DND-41 (cell line): ENCODE measurements around the gene PBX3.
"Not testable (repeated sequence)": the region's sequence is repeated elsewhere in the genome, so short reads cannot be mapped to it uniquely, and the experiment has no call there.

ENCODE experiments used
- ATAC-seq: fragments of 200-7000 bp; cut with Tn5 transposase; 3 replicates; pipeline ENCODE4 v1.9.1; 2021; ENCODE audit warnings: low read depth; ENCODE audit not compliant: insufficient read depth
- DNase-seq: peaks from one replicate; pipeline ENCODE4 v3.0.0-alpha.2; 2020
- H2AFZ ChIP-seq: 2 replicates; pipeline ENCODE4 v1.6.0; 2012; ENCODE audit warnings: low read depth, low read length
- H3K27ac ChIP-seq: 2 replicates; pipeline ENCODE4 v1.5.1; 2012; ENCODE audit warnings: low read length, inconsistent platforms
- H3K27me3 ChIP-seq: fragments of 200-600 bp; sonication (generic); 2 replicates; pipeline ENCODE4 v1.6.0; 2012; ENCODE audit warnings: low read length, mild to moderate bottlenecking, inconsistent platforms; ENCODE audit not compliant: insufficient read depth, poor library complexity
- H3K36me3 ChIP-seq: 2 replicates; pipeline ENCODE4 v1.5.1; 2012; ENCODE audit warnings: low read length, inconsistent platforms; ENCODE audit not compliant: insufficient read depth
- H3K4me1 ChIP-seq: 2 replicates; pipeline ENCODE4 v1.5.1; 2012; ENCODE audit warnings: mild to moderate bottlenecking, low read length; ENCODE audit not compliant: insufficient read depth
- H3K4me2 ChIP-seq: 2 replicates; pipeline ENCODE4 v1.6.0; 2012; ENCODE audit warnings: mild to moderate bottlenecking, moderate library complexity, low read length, inconsistent platforms; ENCODE audit not compliant: insufficient read depth
- H3K4me3 ChIP-seq, 2 experiments: fragments of 200-600 bp in 1 of 2; shearing (Covaris generic) in 1 of 2; 2 replicates each; pipeline ENCODE4 v1.5.1; 2012 to 2016; ENCODE audit warnings: inconsistent platforms in 2 of 2, low read length in 2 of 2, mild to moderate bottlenecking in 2 of 2, low read depth in 1 of 2, moderate library complexity in 1 of 2
- H3K79me2 ChIP-seq: 2 replicates; pipeline ENCODE4 v1.6.0; 2012; ENCODE audit warnings: low read length, inconsistent platforms; ENCODE audit not compliant: insufficient read depth
- H3K9ac ChIP-seq: 2 replicates; pipeline ENCODE4 v1.6.0; 2012; ENCODE audit warnings: low read depth, mild to moderate bottlenecking, inconsistent platforms, low read length, moderate library complexity
- H3K9me3 ChIP-seq: 2 replicates; pipeline ENCODE4 v1.5.1; 2012; ENCODE audit warnings: low read length, moderate library complexity, mild to moderate bottlenecking, inconsistent platforms; ENCODE audit not compliant: insufficient read depth, severe bottlenecking
- H4K20me1 ChIP-seq: 2 replicates; pipeline ENCODE4 v1.6.0; 2012; ENCODE audit warnings: low read length; ENCODE audit not compliant: insufficient read depth
- EZH2 ChIP-seq: IDR thresholded peaks from 3 replicates; pipeline ENCODE4 v1.6.1; 2012; ENCODE audit warnings: borderline replicate concordance, low read depth, mild to moderate bottlenecking, moderate library complexity, low read length, inconsistent platforms; ENCODE audit not compliant: severe bottlenecking
- TF ChIP-seq, protein P1 (sequence below): IDR thresholded peaks from 2 replicates; pipeline ENCODE4 v1.5.1; 2012; ENCODE audit warnings: borderline replicate concordance, low read length, moderate library complexity, mild to moderate bottlenecking; ENCODE audit not compliant: poor library complexity, severe bottlenecking; ENCODE audit errors: extremely low read depth

PBX3 gene

DNA sequence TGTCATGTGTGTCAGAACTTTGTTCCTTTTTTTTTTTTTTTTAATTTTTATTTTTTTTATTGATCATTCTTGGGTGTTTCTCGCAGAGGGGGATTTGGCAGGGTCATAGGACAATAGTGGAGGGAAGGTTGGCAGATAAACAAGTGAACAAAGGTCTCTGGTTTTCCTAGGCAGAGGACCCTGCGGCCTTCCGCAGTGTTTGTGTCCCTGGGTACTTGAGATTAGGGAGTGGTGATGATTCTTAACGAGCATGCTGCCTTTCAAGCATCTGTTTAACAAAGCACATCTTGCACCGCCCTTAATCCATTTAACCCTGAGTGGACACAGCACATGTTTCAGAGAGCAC is 32.0 kb downstream of the PBX3 start:
- H3K4me2 ChIP-seq, H3K27me3 ChIP-seq, H4K20me1 ChIP-seq, H3K9ac ChIP-seq, DNase-seq, ATAC-seq, H2AFZ ChIP-seq, H3K4me1 ChIP-seq, H3K4me3 ChIP-seq, H3K36me3 ChIP-seq, H3K9me3 ChIP-seq, H3K79me2 ChIP-seq, H3K27ac ChIP-seq: not testable (repeated sequence)

- Histone ChIP-seq H3K36me3 (peaks cover 8% of the 10 kb centered on the region; the same call in 1 of the 2 replicates), H4K20me1 (no peaks in the 10 kb centered on the region), H3K4me1 (no peaks in the 10 kb centered on the region), H3K9ac (no peak overlapping the region), H3K27ac (no peak overlapping the region), H3K4me2 (no peak overlapping the region), H3K27me3 (no peaks in the 10 kb centered on the region), H3K79me2 (peaks cover 10% of the 10 kb centered on the region), H2AFZ (no peak overlapping the region), H3K4me3 (no peak overlapping the region), H3K9me3 (no peaks in the 10 kb centered on the region)
- DNase-seq, result no peak
- no peak for ATAC-seq
- TF ChIP-seq, protein P1, sequence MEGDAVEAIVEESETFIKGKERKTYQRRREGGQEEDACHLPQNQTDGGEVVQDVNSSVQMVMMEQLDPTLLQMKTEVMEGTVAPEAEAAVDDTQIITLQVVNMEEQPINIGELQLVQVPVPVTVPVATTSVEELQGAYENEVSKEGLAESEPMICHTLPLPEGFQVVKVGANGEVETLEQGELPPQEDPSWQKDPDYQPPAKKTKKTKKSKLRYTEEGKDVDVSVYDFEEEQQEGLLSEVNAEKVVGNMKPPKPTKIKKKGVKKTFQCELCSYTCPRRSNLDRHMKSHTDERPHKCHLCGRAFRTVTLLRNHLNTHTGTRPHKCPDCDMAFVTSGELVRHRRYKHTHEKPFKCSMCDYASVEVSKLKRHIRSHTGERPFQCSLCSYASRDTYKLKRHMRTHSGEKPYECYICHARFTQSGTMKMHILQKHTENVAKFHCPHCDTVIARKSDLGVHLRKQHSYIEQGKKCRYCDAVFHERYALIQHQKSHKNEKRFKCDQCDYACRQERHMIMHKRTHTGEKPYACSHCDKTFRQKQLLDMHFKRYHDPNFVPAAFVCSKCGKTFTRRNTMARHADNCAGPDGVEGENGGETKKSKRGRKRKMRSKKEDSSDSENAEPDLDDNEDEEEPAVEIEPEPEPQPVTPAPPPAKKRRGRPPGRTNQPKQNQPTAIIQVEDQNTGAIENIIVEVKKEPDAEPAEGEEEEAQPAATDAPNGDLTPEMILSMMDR, result no peak
- no peak for TF ChIP-seq EZH2
These were observed 35.5 kb downstream of the PBX3 start for GRCh38 chr9:125782718-125783117.

GRCh38 chr9:125784286-125785049 is 37.3 kb downstream of the PBX3 start:
- H2AFZ ChIP-seq, result no peak overlapping the region
- H3K4me2 ChIP-seq, result no peak overlapping the region
- H3K9me3 ChIP-seq, result no peaks in the 10 kb centered on the region
- H3K4me3 ChIP-seq, result no peak overlapping the region
- TF ChIP-seq, protein P1, result no peak
- no peak for TF ChIP-seq EZH2
- DNase-seq (no peak), ATAC-seq (no peak)
- no peak overlapping the region for H3K27ac ChIP-seq
- peaks cover 11% of the 10 kb centered on the region for H3K79me2 ChIP-seq
- no peak overlapping the region for H3K9ac ChIP-seq
- H3K36me3 ChIP-seq, result peaks cover 13% of the 10 kb centered on the region
- H3K27me3 ChIP-seq, result no peaks in the 10 kb centered on the region
- H4K20me1 ChIP-seq, result peaks cover 2% of the 10 kb centered on the region; the same call in 1 of the 2 replicates
- H3K4me1 ChIP-seq, result no peaks in the 10 kb centered on the region

- H3K27me3 ChIP-seq, result no peaks in the 10 kb centered on the region
- H3K4me1 ChIP-seq, result no peaks in the 10 kb centered on the region
- H3K9ac ChIP-seq, result no peak overlapping the region
- TF ChIP-seq, protein P1, result no peak
- DNase-seq (no peak), ATAC-seq (no peak)
- H3K27ac ChIP-seq, result no peak overlapping the region
- peaks cover 2% of the 10 kb centered on the region; the same call in 1 of the 2 replicates for H4K20me1 ChIP-seq
- H3K4me2 ChIP-seq, result no peak overlapping the region
- no peaks in the 10 kb centered on the region for H3K9me3 ChIP-seq
- peaks cover 11% of the 10 kb centered on the region for H3K79me2 ChIP-seq
- H2AFZ ChIP-seq, result no peak overlapping the region
- peaks cover 13% of the 10 kb centered on the region for H3K36me3 ChIP-seq
- H3K4me3 ChIP-seq, result no peak overlapping the region
These were observed 38.1 kb downstream of the PBX3 start for GRCh38 chr9:125785248-125785751.
